ENCODE measurements around the gene LTBP1.

GRCh38 chr2:33437297-33437696 is 490.5 kb downstream of the LTBP1 start:
- no peak for TF ChIP-seq CTCF (IDR thresholded peaks at IDR 0.05)
- no peak for TF ChIP-seq POLR2A (IDR thresholded peaks at IDR 0.05)

Data from suprapubic skin (tissue), 3 donors.